Endothelial cell of umbilical vein (primary cell): Measurements from ENCODE around the gene KCNJ4. TPM values are rescaled to one million over a fixed set of nuclear protein-coding genes. Genes with fewer than 3 reads are reported as not detected.

Experiments
- Bru-seq: library from RNA; stranded (reverse); fragments of 400-500 nt; gene quantifications from one replicate; lab custom pipeline; 2021; lab: Mats Ljungman, UMichigan
- BruChase-seq, 2 experiments: library from RNA; stranded (reverse); fragments of 400-500 nt; gene quantifications; one replicate each; lab custom pipeline; 2021; lab: Mats Ljungman, UMichigan
- BruUV-seq: library from RNA; stranded (reverse); fragments of 400-500 nt; replicated peaks from 2 replicates; lab custom pipeline; 2021; lab: Mats Ljungman, UMichigan
- CTCF ChIA-PET: fragments of 300-600, 350-600 bp; sonication (Branson Sonifier 250); formaldehyde crosslinking; loops from one replicate; lab custom pipeline; 2021; ENCODE audit warnings: antibody characterized with exemption, inconsistent platforms; lab: Charles Lee
- POLR2A ChIA-PET: fragments of 300-600, 350-600 bp; sonication (Branson Sonifier 250); formaldehyde crosslinking; loops from one replicate; lab custom pipeline; 2021; ENCODE audit warnings: antibody characterized with exemption, inconsistent platforms; lab: Charles Lee
- DNase-seq: peaks from one replicate; pipeline ENCODE4 v3.0.0-alpha.2; 2011; ENCODE audit warnings: low read depth, low spot score
- FAIRE-seq: peaks from 2 replicates; lab custom pipeline; 2011; peaks lifted over from hg19 to GRCh38; lab: Jason Lieb, UNC
- H2AFZ ChIP-seq: 2 replicates; pipeline ENCODE4 v1.6.0; 2012; ENCODE audit warnings: low read depth, low read length, control low read depth, inconsistent platforms
- H3K27ac ChIP-seq: 2 replicates; pipeline ENCODE4 v1.5.1; 2011; ENCODE audit warnings: low read depth, mild to moderate bottlenecking, control low read depth, low read length, moderate library complexity; ENCODE audit not compliant: insufficient read depth
- H3K27me3 ChIP-seq, 2 experiments: 2 replicates each; pipeline versions ENCODE4 v1.6.0 to v1.6.1; 2011; ENCODE audit warnings: low read length in 2 of 2, mixed read lengths in 1 of 2; ENCODE audit not compliant: control insufficient read depth in 2 of 2, insufficient read depth in 2 of 2
- H3K36me3 ChIP-seq, 2 experiments: 2 replicates in 1 of 2; 3 replicates in 1 of 2; pipeline ENCODE4 v1.5.1; 2011; ENCODE audit warnings: low read length in 2 of 2, mild to moderate bottlenecking in 1 of 2, moderate library complexity in 1 of 2; ENCODE audit not compliant: control insufficient read depth in 2 of 2, insufficient read depth in 2 of 2; ENCODE audit errors: extremely low read depth in 1 of 2
- H3K4me1 ChIP-seq: 3 replicates; pipeline ENCODE4 v1.5.1; 2011; ENCODE audit warnings: mild to moderate bottlenecking, low read length; ENCODE audit not compliant: control insufficient read depth, insufficient read depth; ENCODE audit errors: extremely low read depth
- H3K4me2 ChIP-seq: 2 replicates; pipeline ENCODE4 v1.6.1; 2011; ENCODE audit warnings: low read length, control low read depth, mixed read lengths; ENCODE audit not compliant: insufficient read depth
- H3K4me3 ChIP-seq, 3 experiments: fragments of 200-600 bp in 1 of 3; sonication (generic), shearing (Covaris generic) in 1 of 3; replicated peaks in 1 of 3; 2 replicates each; pipeline ENCODE4 v1.5.1; 2011 to 2016; ENCODE audit warnings: control low read depth in 3 of 3, low read length in 3 of 3, mild to moderate bottlenecking in 2 of 3, inconsistent platforms in 1 of 3, low read depth in 1 of 3, moderate library complexity in 1 of 3; ENCODE audit not compliant: insufficient read depth in 1 of 3
- H3K79me2 ChIP-seq: 2 replicates; pipeline ENCODE4 v1.6.0; 2012; ENCODE audit warnings: low read length, inconsistent platforms; ENCODE audit not compliant: control insufficient read depth, insufficient read depth
- H3K9ac ChIP-seq: replicated peaks from 2 replicates; pipeline ENCODE3; 2011; ENCODE audit warnings: low read length, control low read depth; ENCODE audit not compliant: insufficient read depth; ENCODE audit errors: extremely low read depth
- H3K9me1 ChIP-seq: replicated peaks from 3 replicates; pipeline ENCODE4 v1.6.0; 2011; ENCODE audit warnings: mild to moderate bottlenecking, low read length; ENCODE audit not compliant: control insufficient read depth, insufficient read depth; ENCODE audit errors: extremely low read depth
- H3K9me3 ChIP-seq: replicated peaks from 2 replicates; pipeline ENCODE4 v1.5.1; 2012; ENCODE audit warnings: low read length, inconsistent platforms; ENCODE audit not compliant: control insufficient read depth, insufficient read depth
- H4K20me1 ChIP-seq: replicated peaks from 2 replicates; pipeline ENCODE3; 2011; ENCODE audit warnings: mild to moderate bottlenecking, low read length; ENCODE audit not compliant: control insufficient read depth, insufficient read depth; ENCODE audit errors: extremely low read depth
- EZH2 ChIP-seq: IDR thresholded peaks from 2 replicates; pipeline ENCODE4 v1.6.1; 2012; ENCODE audit warnings: borderline replicate concordance, low read depth, mild to moderate bottlenecking, moderate library complexity, low read length, inconsistent platforms; ENCODE audit not compliant: severe bottlenecking
- JUN ChIP-seq: IDR thresholded peaks from 2 replicates; pipeline ENCODE4 v1.6.1; 2011; ENCODE audit warnings: borderline replicate concordance, low read depth; ENCODE audit not compliant: insufficient read length, insufficient read depth
- POLR2AphosphoS5 ChIP-seq: IDR thresholded peaks from 2 replicates; pipeline ENCODE4 v1.6.1; 2012; ENCODE audit warnings: low read depth, mild to moderate bottlenecking, control low read depth, low read length, moderate library complexity; ENCODE audit not compliant: insufficient read depth
- dilution Hi-C: fragments of 300-500 bp; cut with MboI; formaldehyde crosslinking; loops from one replicate; pipeline ENCODE4 v1.15.0; 2019; ENCODE audit warnings: low sequenced_read_pairs; ENCODE audit not compliant: extremely low pct_ligation_motif_present
- intact Hi-C: fragments of 100-400 bp; cut with micrococcal nuclease; formaldehyde crosslinking; loops from one replicate; pipeline ENCODE4 v1.10.0; 2022
- long read RNA-seq: library from polyadenylated mRNA; stranded (forward); transcript quantifications from one replicate; pipeline ENCODE4 v2.0.0, GENCODE V29; 2021
- polyA minus RNA-seq, 3 experiments: library from RNA; depleted of rRNA, polyadenylated mRNA; stranded (reverse); fragments of >200 nt; gene quantifications; 1 replicate in 1 of 3; 2 replicates in 2 of 3; pipeline ENCODE4 v1.2.3, GENCODE V29; 2011
- polyA plus RNA-seq, 4 experiments: library from polyadenylated mRNA; depleted of rRNA in 3 of 4; stranded (reverse) in 3 of 4; unstranded in 1 of 4; fragments of >200 nt; gene quantifications; 2 replicates each; pipeline versions ENCODE4 v1.2.1 to v1.2.3, GENCODE V29; 2011 to 2012; ENCODE audit warnings: missing spikeins in 1 of 4
- total RNA-seq: library from RNA; stranded (reverse); gene quantifications from 2 replicates; pipeline ENCODE4 v1.2.3, GENCODE V29; 2021

Gene KCNJ4
- total RNA-seq (not detected in 2 replicates), polyA plus RNA-seq (not detected in 2 replicates), polyA minus RNA-seq (not detected in 2 replicates), Bru-seq, nascent RNA (not detected), BruChase-seq, experiment 1, labeled RNA remaining after a 6-hour chase (percentile 6 among the genes with signal in this experiment), BruChase-seq, experiment 2, labeled RNA remaining after a 2-hour chase (not detected)
- not detected in 2 replicates for polyA plus RNA-seq (2011; cell fraction: cytosol; rRNA removed)
- polyA plus RNA-seq (2011; cell fraction: nucleus; rRNA removed), result not detected in 2 replicates
- polyA plus RNA-seq (2012), result not detected in 2 replicates
- polyA minus RNA-seq (2011; cell fraction: cytosol; rRNA and poly(A)+ RNA removed), result not detected
- polyA minus RNA-seq (2011; cell fraction: nucleus; rRNA and poly(A)+ RNA removed), result not detected in 2 replicates
- long read RNA-seq, result 0 reads

GRCh38 chr22:38455076-38455529, at the start of gene KCNJ4:
TSS of gene KCNJ4 (minus strand) at chr22:38455199. CDS start at chr22:38428132, 27,067 bp downstream.
- H2AFZ ChIP-seq, result peak within 1 kb of the TSS; percentile 42
- no peak within 1 kb of the TSS for H3K27ac ChIP-seq
- peaks cover 50 to 52% of the 10 kb centered on the region in 2 experiments for H3K27me3 ChIP-seq
- H3K4me2 ChIP-seq, result peak within 1 kb of the TSS; percentile 14
- FAIRE-seq (no peak), DNase-seq (no peak)
- H3K9me1 ChIP-seq, result no peaks in the 10 kb centered on the region
- H3K36me3 ChIP-seq, result no peaks in the 10 kb centered on the region
- ChIA-PET CTCF (interaction anchor here (1.4 kb wide), 1 partner anchor 9 kb away, joined by 4 read pairs; no protein-coding TSS in a partner anchor), POLR2A (no interaction called here)
- H4K20me1 ChIP-seq, result no peaks in the 10 kb centered on the region
- intact Hi-C loops (no loop called here), dilution Hi-C loops (no loop called here)
- no TSS peak for BruUV-seq
- TF ChIP-seq EZH2 (peak; percentile 54), JUN (no peak), POLR2AphosphoS5 (no peak)
- no peaks in the 10 kb centered on the region for H3K4me1 ChIP-seq
- H3K79me2 ChIP-seq, result no peaks in the 10 kb centered on the region
- H3K9me3 ChIP-seq, result no peaks in the 10 kb centered on the region
- no peak within 1 kb of the TSS for H3K9ac ChIP-seq
- peak within 1 kb of the TSS in 1 of 3 experiments; percentile 32 for H3K4me3 ChIP-seq

- no peak overlapping the region for H3K27ac ChIP-seq
- dilution Hi-C loops, result no loop called here
- DNase-seq, result peak; percentile 31
- FAIRE-seq, result no peak
- no peaks in the 10 kb centered on the region for H3K9me3 ChIP-seq
- BruUV-seq, result no TSS peak
- CTCF ChIA-PET, result interaction anchor here (1.2 to 2.3 kb wide), 3 partner anchors 12 to 451 kb away, joined by 3 to 8 read pairs (median 6); partner anchors contain the start of gene TOMM22
- peaks cover 78% of the 10 kb centered on the region for H3K79me2 ChIP-seq
- H3K4me2 ChIP-seq, result peak overlapping the region; percentile 84
- H4K20me1 ChIP-seq, result peaks cover 24% of the 10 kb centered on the region
- intact Hi-C loops, result loop anchor here (10.0 kb wide), 1 partner anchor 202 kb away; the partner anchor contains the start of genes GTPBP1 and JOSD1
- no peaks in the 10 kb centered on the region for H3K27me3 ChIP-seq
- H3K36me3 ChIP-seq, result peaks cover 17 to 32% of the 10 kb centered on the region in 2 experiments
- peaks cover 21% of the 10 kb centered on the region for H3K4me1 ChIP-seq
- H3K9me1 ChIP-seq, result no peaks in the 10 kb centered on the region
- no peak for TF ChIP-seq JUN
- POLR2A ChIA-PET, result interaction anchor here (0.6 to 1.3 kb wide), 2 partner anchors 16 to 303 kb away, joined by 3 to 4 read pairs; no protein-coding TSS in a partner anchor
- peak overlapping the region in 2 of 3 experiments; percentile 82 to 89 for H3K4me3 ChIP-seq
- peak overlapping the region; percentile 13 for H3K9ac ChIP-seq
- no peak overlapping the region for H2AFZ ChIP-seq
Measured at GRCh38 chr22:38503021-38503420, 48.0 kb upstream of the KCNJ4 start.
